B cell (primary cell): ENCODE measurements around the gene GPR183. TPM values are rescaled to one million over a fixed set of nuclear protein-coding genes. Genes with fewer than 3 reads are reported as not detected.

ENCODE experiments used
- ATAC-seq: fragments of 200-7000 bp; cut with Tn5 transposase; one replicate; pipeline ENCODE4 v1.10.0; 2021; ENCODE audit warnings: low read depth, mild to moderate bottlenecking, moderate number of reproducible peaks, moderate library complexity
- CTCF ChIA-PET: fragments of 350-600 bp; sonication (Branson Sonifier 250); formaldehyde crosslinking; loops from one replicate; lab custom pipeline; 2021; ENCODE audit warnings: antibody characterized with exemption, inconsistent platforms; lab: Charles Lee
- POLR2A ChIA-PET: fragments of 350-600 bp; sonication (Branson Sonifier 250); formaldehyde crosslinking; loops from one replicate; lab custom pipeline; 2021; ENCODE audit warnings: antibody characterized with exemption; lab: Charles Lee
- DNase-seq: peaks from one replicate; pipeline ENCODE4 v3.0.0; 2013
- H2AFZ ChIP-seq: 2 replicates; pipeline ENCODE4 v1.6.1; 2012; ENCODE audit warnings: mild to moderate bottlenecking, low read depth, low read length; ENCODE audit not compliant: insufficient read depth, poor library complexity, severe bottlenecking
- H3K27ac ChIP-seq, 2 donors: 1 replicate in 1 of 2; 2 replicates in 1 of 2; pipeline ENCODE4 v1.5.1; 2012 to 2013; ENCODE audit warnings: low read length in 2 of 2, mild to moderate bottlenecking in 2 of 2, moderate library complexity in 1 of 2
- H3K27me3 ChIP-seq, 4 experiments: fragments of 200-600 bp in 1 of 4; sonication (generic) in 1 of 4; replicated peaks in 1 of 4; 1 replicate in 2 of 4; 2 replicates in 2 of 4; pipeline versions ENCODE4 v1.6.1 to v1.7.0; 2013 to 2016; ENCODE audit warnings: low read length in 3 of 4, mild to moderate bottlenecking in 2 of 4, mixed read lengths in 1 of 4, moderate library complexity in 1 of 4; ENCODE audit not compliant: insufficient read depth in 4 of 4, control insufficient read depth in 3 of 4; ENCODE audit errors: control extremely low read depth in 1 of 4
- H3K36me3 ChIP-seq, 2 experiments: replicated peaks in 1 of 2; 1 replicate in 1 of 2; 2 replicates in 1 of 2; pipeline versions ENCODE4 v1.6.1 to v1.7.1; 2013; ENCODE audit warnings: low read length in 1 of 2; ENCODE audit not compliant: insufficient read depth in 2 of 2, control insufficient read depth in 1 of 2; ENCODE audit errors: control extremely low read depth in 1 of 2, extremely low read depth in 1 of 2
- H3K4me1 ChIP-seq, 2 donors: fragments of 200-600 bp in 1 of 2; sonication (generic) in 1 of 2; 1 replicate in 1 of 2; 2 replicates in 1 of 2; pipeline versions ENCODE4 v1.5.1 to v1.6.1; 2013 to 2017; ENCODE audit warnings: low read length in 2 of 2; ENCODE audit not compliant: control insufficient read depth in 2 of 2, insufficient read depth in 2 of 2
- H3K4me2 ChIP-seq: replicated peaks from 2 replicates; pipeline ENCODE3; 2012; ENCODE audit warnings: mild to moderate bottlenecking, low read depth, low read length; ENCODE audit not compliant: poor library complexity, severe bottlenecking
- H3K4me3 ChIP-seq, 5 experiments: fragments of 200-600 bp in 1 of 5; sonication (generic) in 1 of 5; 1 replicate in 3 of 5; 2 replicates in 2 of 5; pipeline versions ENCODE4 v1.5.1 to v1.7.0; 2011 to 2016; ENCODE audit warnings: low read length in 4 of 5, mild to moderate bottlenecking in 4 of 5, low read depth in 2 of 5, control low read depth in 1 of 5, moderate library complexity in 1 of 5; ENCODE audit not compliant: insufficient read depth in 1 of 5; ENCODE audit errors: control extremely low read depth in 1 of 5, extremely low read depth in 1 of 5
- H3K79me2 ChIP-seq: fragments of 200-600 bp; sonication (generic); one replicate; pipeline ENCODE4 v1.6.0; 2016; ENCODE audit warnings: low read length; ENCODE audit not compliant: control insufficient read depth, insufficient read depth
- H3K9ac ChIP-seq: fragments of 200-600 bp; sonication (generic); 2 replicates; pipeline ENCODE4 v1.6.1; 2017; ENCODE audit warnings: mild to moderate bottlenecking, low read length, moderate library complexity
- H3K9me3 ChIP-seq, 3 donors: one replicate each; pipeline versions ENCODE4 v1.6.1 to v1.7.1; 2013; ENCODE audit warnings: low read length in 2 of 3; ENCODE audit not compliant: control insufficient read depth in 2 of 3, insufficient read depth in 1 of 3; ENCODE audit errors: control extremely low read depth in 1 of 3
- H4K20me1 ChIP-seq: 2 replicates; pipeline ENCODE4 v1.6.0; 2012; ENCODE audit warnings: mild to moderate bottlenecking, low read length; ENCODE audit not compliant: insufficient read depth, control insufficient read depth, poor library complexity, severe bottlenecking
- H3K27ac Mint-ChIP-seq: one replicate; pipeline ENCODE4 v1.8.0; 2021; ENCODE audit warnings: mixed read lengths
- H3K27me3 Mint-ChIP-seq: one replicate; pipeline ENCODE4 v1.8.0; 2021; ENCODE audit warnings: mixed read lengths
- H3K4me1 Mint-ChIP-seq: one replicate; pipeline ENCODE4 v1.8.0; 2021; ENCODE audit warnings: mixed read lengths
- H3K4me3 Mint-ChIP-seq: one replicate; pipeline ENCODE4 v1.8.0; 2021; ENCODE audit warnings: mixed read lengths
- H3K9me3 Mint-ChIP-seq: one replicate; pipeline ENCODE4 v1.8.0; 2022; ENCODE audit warnings: mixed read lengths; ENCODE audit not compliant: insufficient read depth
- CTCF ChIP-seq: fragments of 200-600 bp; IDR thresholded peaks from one replicate; pipeline ENCODE4 v1.8.0; 2022; ENCODE audit warnings: antibody characterized with exemption, mild to moderate bottlenecking
- EZH2 ChIP-seq: IDR thresholded peaks from 2 replicates; pipeline ENCODE4 v1.6.1; 2012; ENCODE audit warnings: borderline replicate concordance, low read depth, mild to moderate bottlenecking, moderate library complexity, low read length; ENCODE audit not compliant: insufficient read depth, poor library complexity, severe bottlenecking
- WGBS: methylation state at CpG from one replicate; pipeline ENCODE4 v1.1.5; 2013; ENCODE audit warnings: missing lambda C conversion rate; ENCODE audit not compliant: insufficient coverage; 5-methylcytosine and 5-hydroxymethylcytosine counted together
- intact Hi-C: fragments of 100-400 bp; cut with micrococcal nuclease; formaldehyde crosslinking; loops from one replicate; pipeline ENCODE4 v1.10.0; 2022
- polyA plus RNA-seq: library from polyadenylated mRNA; depleted of rRNA; stranded (reverse); fragments of >200 nt; gene quantifications from 2 replicates; pipeline ENCODE4 v1.2.3, GENCODE V29; 2012
- total RNA-seq, 2 donors: library from RNA; stranded (reverse); fragments of 120-200 nt in 1 of 2; gene quantifications; 1 replicate in 1 of 2; 2 replicates in 1 of 2; pipeline versions ENCODE4 v1.2.3 to v1.2.4, GENCODE V29; 2013 to 2022

Gene GPR183
- total and polyA plus RNA-seq, 2 donors (not counting 1 experiment from before 2014, with no cell fraction given), result 150 to 256 TPM

- H2AFZ ChIP-seq, result no peak overlapping the region
- H3K27me3 ChIP-seq, result no peaks in the 10 kb centered on the region
- intact Hi-C loops, result loop anchor here (10.0 kb wide), 1 partner anchor 1250 kb away; no protein-coding TSS in a partner anchor
- no peaks in the 10 kb centered on the region for H3K27me3 Mint-ChIP-seq
- WGBS, result 94% methylated on average over 2 of the region's 8 CpGs
- peaks cover 0 to 16% of the 10 kb centered on the region in 2 experiments for H3K36me3 ChIP-seq
- no peaks in the 10 kb centered on the region for H3K9me3 ChIP-seq
- no peaks in the 10 kb centered on the region for H4K20me1 ChIP-seq
- peak overlapping the region; percentile 48 for H3K4me2 ChIP-seq
- peaks cover 83% of the 10 kb centered on the region for H3K79me2 ChIP-seq
- peaks cover 63% of the 10 kb centered on the region for H3K4me1 Mint-ChIP-seq
- ATAC-seq (no peak), DNase-seq (no peak)
- peak overlapping the region; percentile 5 for H3K27ac Mint-ChIP-seq
- H3K27ac ChIP-seq, result peak overlapping the region in 1 of 2 donors; percentile 42
- no peak overlapping the region for H3K4me3 Mint-ChIP-seq
- TF ChIP-seq EZH2, result no peak
- TF ChIP-seq CTCF, result no peak
- no peak overlapping the region for H3K4me3 ChIP-seq
- ChIA-PET POLR2A (interaction anchor here (0.7 to 2.5 kb wide), 4 partner anchors 64 to 88 kb away, joined by 3 to 11 read pairs (median 10); partner anchors contain the start of gene UBAC2), CTCF (interaction anchor here (0.8 to 17.1 kb wide), 35 partner anchors 10 to 1250 kb away, joined by 3 to 661 read pairs (median 5); partner anchors contain the start of genes GPR18, GPR183 and UBAC2)
- peaks cover 62 to 66% of the 10 kb centered on the region in 2 donors for H3K4me1 ChIP-seq
- H3K9me3 Mint-ChIP-seq, result no peaks in the 10 kb centered on the region
- H3K9ac ChIP-seq, result no peak overlapping the region
Observed at GRCh38 chr13:99265162-99265800, 41.9 kb downstream of the GPR183 start.

- H3K79me2 ChIP-seq, result peaks cover 92% of the 10 kb centered on the region
- DNase-seq (peak; percentile 56), ATAC-seq (peak; percentile 52)
- 0% methylated on average over 1 of the region's 1 CpG for WGBS
- peaks cover 67 to 68% of the 10 kb centered on the region in 2 donors for H3K4me1 ChIP-seq
- no peaks in the 10 kb centered on the region for H3K9me3 Mint-ChIP-seq
- peak overlapping the region; percentile 21 to 63 for H3K27ac ChIP-seq
- H3K9ac ChIP-seq, result no peak overlapping the region
- H3K27ac Mint-ChIP-seq, result peak overlapping the region; percentile 81
- H2AFZ ChIP-seq, result no peak overlapping the region
- ChIA-PET CTCF (interaction anchor here (0.8 to 17.1 kb wide), 18 partner anchors 9 to 1251 kb away, joined by 3 to 661 read pairs (median 12); partner anchors contain the start of genes GPR18, GPR183 and UBAC2), POLR2A (interaction anchor here (0.6 to 2.5 kb wide), 6 partner anchors 31 to 87 kb away, joined by 3 to 11 read pairs (median 6); partner anchors contain the start of gene UBAC2)
- no peak for TF ChIP-seq EZH2
- TF ChIP-seq CTCF, result no peak
- H3K4me2 ChIP-seq, result peak overlapping the region; percentile 48
- H3K4me3 ChIP-seq, result peak overlapping the region in 1 of 5 experiments; percentile 5
- H3K4me1 Mint-ChIP-seq, result peaks cover 67% of the 10 kb centered on the region
- no peaks in the 10 kb centered on the region for H4K20me1 ChIP-seq
- no peaks in the 10 kb centered on the region for H3K27me3 Mint-ChIP-seq
- H3K36me3 ChIP-seq, result peaks cover 0 to 21% of the 10 kb centered on the region in 2 experiments
- H3K9me3 ChIP-seq, result peaks cover 0 to 2% (median 0%) of the 10 kb centered on the region in 3 donors
- intact Hi-C loops, result loop anchor here (10.0 kb wide), 1 partner anchor 1251 kb away; no protein-coding TSS in a partner anchor
- no peaks in the 10 kb centered on the region for H3K27me3 ChIP-seq
- H3K4me3 Mint-ChIP-seq, result peak overlapping the region; percentile 35
Observed at GRCh38 chr13:99264051-99264450, 43.1 kb downstream of the GPR183 start.
